Endothelial cell (in vitro differentiated cells): ENCODE results near the gene ADIPOQ. TPM values are rescaled to one million over a fixed set of nuclear protein-coding genes. Genes with fewer than 3 reads are reported as not detected.
"Not testable (repeated sequence)": the region's sequence is repeated elsewhere in the genome, so short reads cannot be mapped to it uniquely, and the experiment has no call there.

Experiments
- DNase-seq: peaks from one replicate; pipeline ENCODE4 v3.0.0; 2021; ENCODE audit warnings: low spot score
- H3K27ac Mint-ChIP-seq: one replicate; pipeline ENCODE4 v1.8.0; 2021; ENCODE audit warnings: mixed read lengths, inconsistent platforms; ENCODE audit not compliant: unreplicated experiment
- H3K27me3 Mint-ChIP-seq: one replicate; pipeline ENCODE4 v1.8.0; 2021; ENCODE audit warnings: mild to moderate bottlenecking, moderate library complexity, mixed read lengths, inconsistent platforms; ENCODE audit not compliant: unreplicated experiment
- H3K36me3 Mint-ChIP-seq: one replicate; pipeline ENCODE4 v1.8.0; 2021; ENCODE audit warnings: mild to moderate bottlenecking, low read depth, mixed read lengths, inconsistent platforms; ENCODE audit not compliant: unreplicated experiment
- H3K4me1 Mint-ChIP-seq: one replicate; pipeline ENCODE4 v1.8.0; 2021; ENCODE audit warnings: mild to moderate bottlenecking, mixed read lengths, inconsistent platforms; ENCODE audit not compliant: unreplicated experiment
- H3K4me3 Mint-ChIP-seq: one replicate; pipeline ENCODE4 v1.8.0; 2021; ENCODE audit warnings: mild to moderate bottlenecking, mixed read lengths, inconsistent platforms; ENCODE audit not compliant: unreplicated experiment
- H3K9me3 Mint-ChIP-seq: one replicate; pipeline ENCODE4 v1.8.0; 2021; ENCODE audit warnings: mixed read lengths, inconsistent platforms; ENCODE audit not compliant: unreplicated experiment
- CTCF ChIP-seq: fragments of 200-600 bp; sonication (generic); IDR thresholded peaks from one replicate; pipeline ENCODE4 v1.5.0; 2021; ENCODE audit warnings: antibody characterized with exemption; ENCODE audit not compliant: unreplicated experiment
- total RNA-seq: library from RNA; stranded (reverse); fragmentation: NEBNext Ultra II Directional; extraction: Animal tissue kit (Norgen Biotek cat#: 25700); gene quantifications from one replicate; pipeline ENCODE4 v1.2.1, GENCODE V29; 2021; ENCODE audit not compliant: unreplicated experiment

Gene ADIPOQ
- total RNA-seq, 1 donor from 2014 or later, result not detected

DNA sequence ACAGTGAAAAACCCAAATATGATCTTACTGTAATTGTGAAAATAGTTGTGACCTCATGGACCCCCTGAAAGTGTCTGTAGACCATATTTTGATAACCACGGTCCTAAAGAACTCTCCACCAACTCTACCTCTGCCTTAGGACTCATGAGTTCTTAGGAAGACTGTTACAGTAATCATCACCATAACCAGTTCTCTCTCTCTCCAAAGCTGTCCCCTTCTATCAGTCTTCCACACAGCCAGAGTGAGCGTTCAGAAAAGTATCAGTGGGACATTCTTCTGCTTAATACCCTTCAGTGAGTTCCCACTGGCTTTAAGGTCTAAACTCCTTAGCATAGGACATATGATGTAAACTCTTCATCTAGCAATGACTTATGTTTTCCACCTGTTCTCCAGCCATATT is 60.2 kb downstream of the ADIPOQ start:
- H3K4me1 Mint-ChIP-seq, result no peaks in the 10 kb centered on the region
- no peak overlapping the region for H3K27ac Mint-ChIP-seq
- peaks cover 3% of the 10 kb centered on the region for H3K9me3 Mint-ChIP-seq
- H3K36me3 Mint-ChIP-seq, result no peaks in the 10 kb centered on the region
- no peak for DNase-seq
- peaks cover 1% of the 10 kb centered on the region for H3K27me3 Mint-ChIP-seq
- TF ChIP-seq CTCF, result no peak
- H3K4me3 Mint-ChIP-seq, result no peak overlapping the region

GRCh38 chr3:186903676-186904075 is 61.2 kb downstream of the ADIPOQ start:
- not testable (repeated sequence) for H3K27ac Mint-ChIP-seq, H3K9me3 Mint-ChIP-seq, DNase-seq, H3K36me3 Mint-ChIP-seq, H3K4me1 Mint-ChIP-seq, H3K27me3 Mint-ChIP-seq, H3K4me3 Mint-ChIP-seq

DNA sequence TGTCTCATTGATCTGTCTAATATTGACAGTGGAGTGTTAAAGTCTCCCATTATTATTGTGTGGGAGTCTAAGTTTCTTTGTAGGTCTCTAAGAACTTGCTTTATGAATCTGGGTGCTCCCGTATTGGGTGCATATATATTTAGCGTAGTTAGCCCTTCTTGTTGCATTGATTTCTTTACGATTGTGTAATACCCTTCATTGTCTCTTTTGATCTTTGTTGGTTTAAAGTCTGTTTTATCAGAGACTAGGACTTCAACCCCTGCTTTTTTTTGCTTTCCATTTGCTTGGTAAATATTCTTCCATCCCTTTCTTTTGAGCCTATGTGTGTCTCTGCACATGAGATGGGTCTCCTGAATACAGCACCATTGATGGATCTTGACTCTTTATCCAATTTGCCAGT is 64.6 kb downstream of the ADIPOQ start:
- H3K4me1 Mint-ChIP-seq, DNase-seq, H3K4me3 Mint-ChIP-seq, H3K9me3 Mint-ChIP-seq, H3K27ac Mint-ChIP-seq, H3K36me3 Mint-ChIP-seq, H3K27me3 Mint-ChIP-seq: not testable (repeated sequence)

Other genes starting within 250 kb of the ADIPOQ start
- gene AHSG, start 229.7 kb upstream of the ADIPOQ start, total RNA-seq, result not detected
- not detected for gene FETUB, start 202.3 kb upstream of the ADIPOQ start, total RNA-seq
- gene HRG, start 176.7 kb upstream of the ADIPOQ start, total RNA-seq, result not detected
- not detected for gene KNG1, start 125.4 kb upstream of the ADIPOQ start, total RNA-seq
- 260 TPM for gene EIF4A2, start 59.1 kb upstream of the ADIPOQ start, total RNA-seq
- gene RFC4, start 36.2 kb upstream of the ADIPOQ start, total RNA-seq, result 30.2 TPM
- gene ST6GAL1, start 87.8 kb downstream of the ADIPOQ start, total RNA-seq, result 82.4 TPM